ENCODE measurements around the gene GIPR. TPM values are rescaled to one million over a fixed set of nuclear protein-coding genes. Genes with fewer than 3 reads are reported as not detected.
A peak's percentile ranks its signal among the peaks of the same experiment; 100 is the strongest.

Gene GIPR
- total RNA-seq, 1 donor from 2014 or later = 0.69 TPM

GRCh38 chr19:45691516-45692186 is 23.6 kb downstream of the GIPR start, which contains the start of gene SNRPD2:
Gene SNRPD2 (minus strand): TSS chr19:45691953. CDS start chr19:45691888, 65 bp downstream.
- DNase-seq (peak; percentile 91), ATAC-seq (ENCODE audit: low read depth) (peak; percentile 42)
- Mint-ChIP-seq H3K27me3 (no peaks in the 10 kb centered on the region), H3K36me3 (ENCODE audit: low read depth) (peaks cover 60% of the 10 kb centered on the region), H3K4me1 (peaks cover 30% of the 10 kb centered on the region), H3K27ac (peak within 1 kb of the TSS; percentile 98), H3K9me3 (no peaks in the 10 kb centered on the region), H3K4me3 (peak within 1 kb of the TSS; percentile 94)
- intact Hi-C loops (cut with micrococcal nuclease) = loop anchor here (1.0 to 5.0 kb wide), 13 partner anchors 10 to 241 kb away; partner anchors contain the start of genes DMWD, FBXO46, IRF2BP1 and OPA3
- CTCF ChIA-PET = interaction anchor here (1.0 to 3.8 kb wide), 13 partner anchors 10 to 186 kb away, joined by 3 to 36 read pairs (median 7); partner anchors contain the start of genes DMWD, FBXO46 and SIX5
- POLR2A ChIA-PET = interaction anchor here (0.6 to 4.4 kb wide), 33 partner anchors 9 to 690 kb away, joined by 3 to 123 read pairs (median 7); partner anchors contain the start of genes DMWD, FBXO46, FOSB and GIPR
- TF ChIP-seq CTCF (IDR thresholded peaks at IDR 0.05) = no peak

- ChIA-PET POLR2A (interaction anchor here (0.6 to 4.4 kb wide), 37 partner anchors 8 to 922 kb away, joined by 3 to 123 read pairs (median 5); partner anchors contain the start of genes DMWD, FBXO46, FOSB and GIPR), CTCF (interaction anchor here (1.0 to 3.8 kb wide), 15 partner anchors 11 to 253 kb away, joined by 3 to 36 read pairs (median 7); partner anchors contain the start of genes DMWD, FBXO46 and SIX5)
- peak within 1 kb of the TSS; percentile 98 for H3K27ac Mint-ChIP-seq
- H3K4me3 Mint-ChIP-seq = peak within 1 kb of the TSS; percentile 94
- no peak for TF ChIP-seq CTCF (IDR thresholded peaks at IDR 0.05)
- peaks cover 57% of the 10 kb centered on the region for H3K36me3 Mint-ChIP-seq (ENCODE audit: low read depth)
- H3K4me1 Mint-ChIP-seq = peaks cover 30% of the 10 kb centered on the region
- no peaks in the 10 kb centered on the region for H3K9me3 Mint-ChIP-seq
- intact Hi-C loops (cut with micrococcal nuclease) = loop anchor here (1.0 to 5.0 kb wide), 14 partner anchors 11 to 242 kb away; partner anchors contain the start of genes DMWD, FBXO46, IRF2BP1 and OPA3
- ATAC-seq (ENCODE audit: low read depth) (peak; percentile 86), DNase-seq (peak; percentile 90)
- H3K27me3 Mint-ChIP-seq = no peaks in the 10 kb centered on the region
Observed at GRCh38 chr19:45692187-45693105, 24.4 kb downstream of the GIPR start, which contains the start of gene QPCTL. Gene QPCTL (plus strand): TSS chr19:45692666. CDS start chr19:45692704, 38 bp downstream.

- ChIA-PET POLR2A (interaction anchor here (0.5 to 4.4 kb wide), 30 partner anchors 7 to 923 kb away, joined by 3 to 123 read pairs (median 7); partner anchors contain the start of genes FBXO46, FOSB, GIPR and IRF2BP1), CTCF (interaction anchor here (0.6 to 3.8 kb wide), 19 partner anchors 12 to 254 kb away, joined by 3 to 36 read pairs (median 6); partner anchors contain the start of genes DMWD, FBXO46, OPA3 and SIX5)
- Mint-ChIP-seq H3K4me3 (peak overlapping the region; percentile 94), H3K36me3 (ENCODE audit: low read depth) (peaks cover 52% of the 10 kb centered on the region), H3K27ac (peak overlapping the region; percentile 98), H3K9me3 (no peaks in the 10 kb centered on the region), H3K27me3 (no peaks in the 10 kb centered on the region), H3K4me1 (peaks cover 32% of the 10 kb centered on the region)
- intact Hi-C loops (cut with micrococcal nuclease) = loop anchor here (1.0 to 5.0 kb wide), 5 partner anchors 16 to 242 kb away; partner anchors contain the start of genes DMWD and VASP
- peak; percentile 90 for TF ChIP-seq CTCF (IDR thresholded peaks at IDR 0.05)
- DNase-seq = peak; percentile 72
- no peak for ATAC-seq (ENCODE audit: low read depth)
Observed at GRCh38 chr19:45693106-45693788, 25.2 kb downstream of the GIPR start.

GRCh38 chr19:45701676-45702075 is 33.7 kb downstream of the GIPR start:
- intact Hi-C loops (cut with micrococcal nuclease) = no loop called here
- Mint-ChIP-seq H3K36me3 (ENCODE audit: low read depth) (peaks cover 36% of the 10 kb centered on the region), H3K9me3 (no peaks in the 10 kb centered on the region), H3K27me3 (no peaks in the 10 kb centered on the region), H3K4me3 (no peak overlapping the region), H3K4me1 (peaks cover 18% of the 10 kb centered on the region), H3K27ac (no peak overlapping the region)
- no peak for DNase-seq
- ChIA-PET POLR2A (interaction anchor here (0.9 kb wide), 1 partner anchor 9 kb away, joined by 4 read pairs; the partner anchor contains the start of gene QPCTL), CTCF (no interaction called here)
- no peak for ATAC-seq (ENCODE audit: low read depth)
- no peak for TF ChIP-seq CTCF (IDR thresholded peaks at IDR 0.05)

Data from activated B cell treated with CpG ODN at 0.5 μM for 24 hours (primary cell).